ENCODE results near the gene KRT33B.

The KRT33B gene

GRCh38 chr17:41331606-41332005, 38.0 kb downstream of the KRT33B start:
- Mint-ChIP-seq H3K27ac (no peak overlapping the region), H3K36me3 (ENCODE audit: low read depth) (no peaks in the 10 kb centered on the region), H3K4me1 (ENCODE audit: low read depth) (peaks cover 2% of the 10 kb centered on the region), H3K9me3 (no peaks in the 10 kb centered on the region), H3K4me3 (no peak overlapping the region), H3K27me3 (ENCODE audit: low read depth) (peaks cover 8% of the 10 kb centered on the region)
- no peak for DNase-seq (ENCODE audit: low spot score)

GRCh38 chr17:41329279-41329948, 40.2 kb downstream of the KRT33B start:
- H3K27ac Mint-ChIP-seq, result no peak overlapping the region
- no peak for DNase-seq (ENCODE audit: low spot score)
- no peaks in the 10 kb centered on the region for H3K4me1 Mint-ChIP-seq (ENCODE audit: low read depth)

GRCh38 chr17:41328207-41328606, 41.4 kb downstream of the KRT33B start:
- H3K4me3 Mint-ChIP-seq, result no peak overlapping the region
- no peaks in the 10 kb centered on the region for H3K4me1 Mint-ChIP-seq (ENCODE audit: low read depth)
- no peaks in the 10 kb centered on the region for H3K27me3 Mint-ChIP-seq (ENCODE audit: low read depth)
- no peak for DNase-seq (ENCODE audit: low spot score)
- H3K27ac Mint-ChIP-seq, result no peak overlapping the region
- H3K36me3 Mint-ChIP-seq (ENCODE audit: low read depth), result no peaks in the 10 kb centered on the region
- no peaks in the 10 kb centered on the region for H3K9me3 Mint-ChIP-seq

More at GRCh38 chr17:41329279-41329948, 40.2 kb downstream of the KRT33B start:
- Mint-ChIP-seq H3K27me3 (ENCODE audit: low read depth) (no peaks in the 10 kb centered on the region), H3K36me3 (ENCODE audit: low read depth) (no peaks in the 10 kb centered on the region), H3K9me3 (no peaks in the 10 kb centered on the region), H3K4me3 (no peak overlapping the region)

GRCh38 chr17:41327411-41328120, 42.0 kb downstream of the KRT33B start:
- Mint-ChIP-seq H3K9me3 (no peaks in the 10 kb centered on the region), H3K4me3 (no peak overlapping the region), H3K4me1 (ENCODE audit: low read depth) (no peaks in the 10 kb centered on the region), H3K27me3 (ENCODE audit: low read depth) (no peaks in the 10 kb centered on the region), H3K27ac (no peak overlapping the region), H3K36me3 (ENCODE audit: low read depth) (no peaks in the 10 kb centered on the region)
- no peak for DNase-seq (ENCODE audit: low spot score)

GRCh38 chr17:41326173-41327145, 43.2 kb downstream of the KRT33B start:
- H3K36me3 Mint-ChIP-seq (ENCODE audit: low read depth), result no peaks in the 10 kb centered on the region
- H3K4me1 Mint-ChIP-seq (ENCODE audit: low read depth), result no peaks in the 10 kb centered on the region
- H3K27ac Mint-ChIP-seq, result no peak overlapping the region
- DNase-seq (ENCODE audit: low spot score), result no peak
- no peaks in the 10 kb centered on the region for H3K9me3 Mint-ChIP-seq
- no peak overlapping the region for H3K4me3 Mint-ChIP-seq
- no peaks in the 10 kb centered on the region for H3K27me3 Mint-ChIP-seq (ENCODE audit: low read depth)

GRCh38 chr17:41325611-41326010, 44.0 kb downstream of the KRT33B start:
- no peak overlapping the region for H3K4me3 Mint-ChIP-seq
- H3K27me3 Mint-ChIP-seq (ENCODE audit: low read depth), result no peaks in the 10 kb centered on the region
- DNase-seq (ENCODE audit: low spot score), result no peak
- H3K9me3 Mint-ChIP-seq, result no peaks in the 10 kb centered on the region
- no peaks in the 10 kb centered on the region for H3K4me1 Mint-ChIP-seq (ENCODE audit: low read depth)
- no peak overlapping the region for H3K27ac Mint-ChIP-seq
- no peaks in the 10 kb centered on the region for H3K36me3 Mint-ChIP-seq (ENCODE audit: low read depth)

- H3K4me3 Mint-ChIP-seq, result no peak overlapping the region
- H3K27me3 Mint-ChIP-seq (ENCODE audit: low read depth), result peaks cover under 1% of the 10 kb centered on the region
- DNase-seq (ENCODE audit: low spot score), result no peak
- H3K27ac Mint-ChIP-seq, result no peak overlapping the region
- H3K4me1 Mint-ChIP-seq (ENCODE audit: low read depth), result no peaks in the 10 kb centered on the region
- no peaks in the 10 kb centered on the region for H3K9me3 Mint-ChIP-seq
- H3K36me3 Mint-ChIP-seq (ENCODE audit: low read depth), result no peaks in the 10 kb centered on the region
These were observed 44.5 kb downstream of the KRT33B start for GRCh38 chr17:41325126-41325525.

GRCh38 chr17:41324180-41325075, 45.2 kb downstream of the KRT33B start:
- H3K36me3 Mint-ChIP-seq (ENCODE audit: low read depth), result no peaks in the 10 kb centered on the region
- H3K9me3 Mint-ChIP-seq, result no peaks in the 10 kb centered on the region
- no peaks in the 10 kb centered on the region for H3K4me1 Mint-ChIP-seq (ENCODE audit: low read depth)
- DNase-seq (ENCODE audit: low spot score), result no peak
- H3K27ac Mint-ChIP-seq, result no peak overlapping the region
- peaks cover 3% of the 10 kb centered on the region for H3K27me3 Mint-ChIP-seq (ENCODE audit: low read depth)
- no peak overlapping the region for H3K4me3 Mint-ChIP-seq

- Mint-ChIP-seq H3K27me3 (ENCODE audit: low read depth) (peaks cover 5% of the 10 kb centered on the region), H3K4me1 (ENCODE audit: low read depth) (no peaks in the 10 kb centered on the region), H3K9me3 (no peaks in the 10 kb centered on the region), H3K4me3 (no peak overlapping the region), H3K27ac (no peak overlapping the region), H3K36me3 (ENCODE audit: low read depth) (no peaks in the 10 kb centered on the region)
- DNase-seq (ENCODE audit: low spot score), result no peak
These were observed 46.4 kb downstream of the KRT33B start for GRCh38 chr17:41322903-41323895.

GRCh38 chr17:41322094-41322902, 47.3 kb downstream of the KRT33B start:
- no peak for DNase-seq (ENCODE audit: low spot score)
- H3K27me3 Mint-ChIP-seq (ENCODE audit: low read depth), result peaks cover 7% of the 10 kb centered on the region
- H3K27ac Mint-ChIP-seq, result no peak overlapping the region
- no peaks in the 10 kb centered on the region for H3K4me1 Mint-ChIP-seq (ENCODE audit: low read depth)
- no peak overlapping the region for H3K4me3 Mint-ChIP-seq
- no peaks in the 10 kb centered on the region for H3K36me3 Mint-ChIP-seq (ENCODE audit: low read depth)
- no peaks in the 10 kb centered on the region for H3K9me3 Mint-ChIP-seq

GRCh38 chr17:41318231-41318630, 51.4 kb downstream of the KRT33B start:
- Mint-ChIP-seq H3K4me3 (no peak overlapping the region), H3K4me1 (ENCODE audit: low read depth) (no peaks in the 10 kb centered on the region), H3K36me3 (ENCODE audit: low read depth) (no peaks in the 10 kb centered on the region), H3K27me3 (ENCODE audit: low read depth) (peaks cover 10% of the 10 kb centered on the region), H3K9me3 (no peaks in the 10 kb centered on the region), H3K27ac (no peak overlapping the region)
- DNase-seq (ENCODE audit: low spot score), result no peak
